Epithelial cell of proximal tubule (primary cell): Measurements from ENCODE around the gene SLC9A2. TPM values are rescaled to one million over a fixed set of nuclear protein-coding genes. Genes with fewer than 3 reads are reported as not detected.

ENCODE experiments used
- DNase-seq: peaks from one replicate; pipeline ENCODE4 v3.0.0-alpha.2; 2011; ENCODE audit warnings: low read depth
- H3K4me3 ChIP-seq: 2 replicates; pipeline ENCODE4 v1.5.1; 2011; ENCODE audit warnings: low read depth, mild to moderate bottlenecking, low read length
- total RNA-seq: library from RNA; depleted of rRNA; stranded (reverse); fragments of >200 nt; gene quantifications from 2 replicates; pipeline ENCODE4 v1.2.3, GENCODE V29; 2015
- TF ChIP-seq, protein P1 (sequence below): conservative IDR thresholded peaks from 2 replicates; pipeline ENCODE4 v1.5.1; 2012; ENCODE audit warnings: low read depth, mild to moderate bottlenecking, low read length

Gene SLC9A2
- total RNA-seq, 1 donor from 2014 or later = 0.86 TPM

DNA sequence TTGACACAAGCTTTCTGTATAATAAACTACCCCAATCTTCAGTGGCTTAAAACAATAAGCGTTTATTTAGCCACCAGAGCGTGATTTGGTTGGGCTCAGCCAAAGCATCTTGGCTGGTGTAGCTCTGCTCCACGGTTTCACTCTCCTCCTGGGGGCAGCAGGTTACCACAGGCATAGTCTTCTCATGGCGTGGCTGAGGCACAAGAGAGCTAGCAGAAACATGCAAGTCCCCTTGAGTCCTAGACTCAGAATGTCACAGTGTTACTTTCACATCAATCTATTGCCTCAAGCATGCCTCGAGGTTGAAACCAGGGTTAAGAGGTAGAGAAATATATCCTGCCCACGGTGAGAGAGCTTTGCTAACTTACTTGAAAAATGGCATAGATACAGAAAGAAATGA is 19.9 kb upstream of the SLC9A2 start:
- no peak for DNase-seq
- TF ChIP-seq, protein P1, sequence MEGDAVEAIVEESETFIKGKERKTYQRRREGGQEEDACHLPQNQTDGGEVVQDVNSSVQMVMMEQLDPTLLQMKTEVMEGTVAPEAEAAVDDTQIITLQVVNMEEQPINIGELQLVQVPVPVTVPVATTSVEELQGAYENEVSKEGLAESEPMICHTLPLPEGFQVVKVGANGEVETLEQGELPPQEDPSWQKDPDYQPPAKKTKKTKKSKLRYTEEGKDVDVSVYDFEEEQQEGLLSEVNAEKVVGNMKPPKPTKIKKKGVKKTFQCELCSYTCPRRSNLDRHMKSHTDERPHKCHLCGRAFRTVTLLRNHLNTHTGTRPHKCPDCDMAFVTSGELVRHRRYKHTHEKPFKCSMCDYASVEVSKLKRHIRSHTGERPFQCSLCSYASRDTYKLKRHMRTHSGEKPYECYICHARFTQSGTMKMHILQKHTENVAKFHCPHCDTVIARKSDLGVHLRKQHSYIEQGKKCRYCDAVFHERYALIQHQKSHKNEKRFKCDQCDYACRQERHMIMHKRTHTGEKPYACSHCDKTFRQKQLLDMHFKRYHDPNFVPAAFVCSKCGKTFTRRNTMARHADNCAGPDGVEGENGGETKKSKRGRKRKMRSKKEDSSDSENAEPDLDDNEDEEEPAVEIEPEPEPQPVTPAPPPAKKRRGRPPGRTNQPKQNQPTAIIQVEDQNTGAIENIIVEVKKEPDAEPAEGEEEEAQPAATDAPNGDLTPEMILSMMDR = peak; percentile 7
- H3K4me3 ChIP-seq = no peak overlapping the region

DNA sequence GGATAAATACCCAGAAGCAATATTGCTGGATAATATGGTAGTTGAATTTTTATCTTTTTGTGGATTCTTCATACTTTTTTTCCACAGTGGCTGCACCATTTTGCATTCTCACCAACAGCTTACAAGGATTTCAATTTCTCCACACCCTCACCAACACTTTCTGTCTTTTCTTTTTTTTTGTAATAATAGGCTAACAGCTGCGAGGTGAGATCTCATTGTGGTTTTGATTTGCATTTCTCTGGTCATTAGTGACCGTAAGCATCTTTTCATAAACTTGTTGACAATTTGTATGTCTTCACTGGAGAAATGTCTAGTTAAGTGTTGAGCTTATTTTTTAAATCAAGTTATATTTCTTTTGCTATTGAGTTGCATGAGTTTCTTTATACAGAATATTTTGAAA is 17.6 kb upstream of the SLC9A2 start:
- DNase-seq = no peak
- TF ChIP-seq, protein P1 = no peak
- H3K4me3 ChIP-seq = no peak overlapping the region

DNA sequence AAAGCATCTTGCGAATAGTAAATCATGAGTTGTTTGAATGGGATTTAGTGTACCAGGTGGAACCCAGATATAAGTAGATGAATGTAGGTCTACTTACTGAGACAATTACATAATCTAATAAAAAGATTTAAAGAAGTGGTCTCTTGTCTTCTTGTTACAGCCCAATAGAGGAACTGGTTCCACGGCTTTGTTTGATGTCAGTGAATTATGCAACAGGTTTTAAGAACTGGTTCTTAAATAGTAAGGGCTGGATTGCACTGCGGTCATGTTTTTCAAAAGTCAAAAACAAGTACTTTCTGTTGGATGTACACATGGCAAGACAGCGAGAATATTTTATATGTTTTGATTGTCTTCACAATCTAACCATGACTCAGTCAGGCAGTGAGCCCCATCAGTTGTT is 15.4 kb upstream of the SLC9A2 start:
- no peak for DNase-seq
- TF ChIP-seq, protein P1 = no peak
- H3K4me3 ChIP-seq = no peak overlapping the region

GRCh38 chr2:102604769-102605168 is 14.6 kb upstream of the SLC9A2 start:
- TF ChIP-seq, protein P1 = no peak
- no peak for DNase-seq

DNA sequence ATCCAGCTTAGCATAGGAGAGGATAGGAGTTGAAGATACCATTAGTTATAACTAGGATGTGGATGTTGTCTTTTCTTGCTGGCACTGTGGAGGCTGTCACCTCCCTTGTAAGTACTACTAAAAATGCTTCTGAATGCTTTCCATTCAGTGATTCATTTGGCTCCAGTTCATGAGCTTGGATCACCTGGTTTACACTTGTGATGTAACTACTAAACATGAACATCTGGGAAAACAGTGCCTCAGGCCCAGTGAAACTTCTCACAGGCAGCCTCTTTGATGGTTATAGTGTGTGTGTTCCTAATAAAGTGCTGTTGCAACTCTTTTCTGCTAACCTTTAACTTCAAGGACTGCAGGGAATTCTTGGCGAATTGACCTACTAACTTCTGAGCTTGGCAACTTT is 13.0 kb upstream of the SLC9A2 start:
- TF ChIP-seq, protein P1 = no peak
- H3K4me3 ChIP-seq = no peak overlapping the region

More at GRCh38 chr2:102604769-102605168, 14.6 kb upstream of the SLC9A2 start:
- no peak overlapping the region for H3K4me3 ChIP-seq

DNA sequence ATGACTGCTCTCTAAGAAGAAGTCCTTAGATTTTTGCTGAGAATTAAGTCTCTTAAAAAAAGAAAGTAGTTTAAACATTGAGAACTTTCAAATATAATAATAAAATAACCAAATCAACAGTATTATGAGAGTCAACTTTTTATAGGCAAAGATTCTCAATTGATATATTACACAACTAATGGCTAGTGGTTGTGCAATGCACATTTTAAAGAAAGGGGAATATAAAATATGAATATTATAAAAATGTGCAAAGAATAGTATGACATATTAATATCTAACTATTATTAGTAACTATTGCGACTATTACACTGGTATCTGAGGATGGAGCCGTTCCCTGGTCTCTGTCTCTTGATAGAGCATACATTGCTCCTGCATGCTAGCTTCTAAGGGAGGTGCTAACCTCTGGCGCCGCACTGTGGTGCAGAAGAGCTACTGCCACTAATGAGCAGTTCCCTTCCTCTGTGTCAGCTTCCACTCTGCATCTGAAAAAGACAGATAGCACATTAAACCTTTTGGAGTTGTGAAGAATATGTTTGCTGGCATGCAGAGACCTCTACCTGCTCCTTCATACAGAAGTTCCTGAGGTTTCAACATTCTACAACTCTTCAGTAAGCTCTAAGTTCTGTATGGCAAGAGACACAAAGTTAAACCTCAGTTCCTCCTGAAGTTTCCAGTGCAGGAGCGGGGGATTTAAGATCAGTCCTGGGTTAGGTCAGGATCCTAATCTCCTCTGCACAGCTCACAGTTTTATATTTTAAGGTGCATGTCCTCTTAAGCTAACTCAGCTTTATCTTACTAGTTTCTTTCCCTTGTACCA is 3.5 kb upstream of the SLC9A2 start:
- H3K4me3 ChIP-seq = no peak overlapping the region
- TF ChIP-seq, protein P1 = peak; percentile 100
- DNase-seq = no peak

More for the DNA sequence above, 13.0 kb upstream of the SLC9A2 start:
- peak; percentile 87 for DNase-seq
